GM12872 (cell line): ENCODE results near the gene DNAJB5.

ENCODE experiments used
- TF ChIP-seq, protein P1 (sequence below): IDR thresholded peaks from 3 replicates; pipeline ENCODE4 v1.5.1; 2011; ENCODE audit warnings: low read depth, mild to moderate bottlenecking, low read length, moderate library complexity; ENCODE audit not compliant: insufficient read depth

Gene DNAJB5

DNA sequence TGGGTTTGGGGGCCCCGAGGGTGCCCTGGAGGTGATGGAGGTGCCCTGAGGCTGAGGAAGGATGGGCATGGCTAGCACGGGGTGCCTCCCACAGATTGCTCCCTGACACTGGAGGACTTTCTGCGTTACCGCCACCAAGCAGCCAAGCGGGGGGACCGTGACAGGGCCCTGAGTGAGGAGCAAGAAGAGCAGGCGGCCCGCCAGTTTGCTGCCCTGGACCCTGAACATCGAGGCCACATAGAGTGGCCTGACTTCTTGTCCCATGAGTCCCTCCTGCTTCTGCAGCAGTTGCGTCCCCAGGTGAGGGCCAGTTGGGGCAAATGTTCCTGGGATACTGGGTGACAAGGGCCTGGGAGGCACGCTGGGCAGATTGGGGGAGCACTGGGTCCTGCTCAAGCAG lies 13.1 kb upstream of the DNAJB5 start:
- TF ChIP-seq, protein P1, sequence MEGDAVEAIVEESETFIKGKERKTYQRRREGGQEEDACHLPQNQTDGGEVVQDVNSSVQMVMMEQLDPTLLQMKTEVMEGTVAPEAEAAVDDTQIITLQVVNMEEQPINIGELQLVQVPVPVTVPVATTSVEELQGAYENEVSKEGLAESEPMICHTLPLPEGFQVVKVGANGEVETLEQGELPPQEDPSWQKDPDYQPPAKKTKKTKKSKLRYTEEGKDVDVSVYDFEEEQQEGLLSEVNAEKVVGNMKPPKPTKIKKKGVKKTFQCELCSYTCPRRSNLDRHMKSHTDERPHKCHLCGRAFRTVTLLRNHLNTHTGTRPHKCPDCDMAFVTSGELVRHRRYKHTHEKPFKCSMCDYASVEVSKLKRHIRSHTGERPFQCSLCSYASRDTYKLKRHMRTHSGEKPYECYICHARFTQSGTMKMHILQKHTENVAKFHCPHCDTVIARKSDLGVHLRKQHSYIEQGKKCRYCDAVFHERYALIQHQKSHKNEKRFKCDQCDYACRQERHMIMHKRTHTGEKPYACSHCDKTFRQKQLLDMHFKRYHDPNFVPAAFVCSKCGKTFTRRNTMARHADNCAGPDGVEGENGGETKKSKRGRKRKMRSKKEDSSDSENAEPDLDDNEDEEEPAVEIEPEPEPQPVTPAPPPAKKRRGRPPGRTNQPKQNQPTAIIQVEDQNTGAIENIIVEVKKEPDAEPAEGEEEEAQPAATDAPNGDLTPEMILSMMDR, result no peak

DNA sequence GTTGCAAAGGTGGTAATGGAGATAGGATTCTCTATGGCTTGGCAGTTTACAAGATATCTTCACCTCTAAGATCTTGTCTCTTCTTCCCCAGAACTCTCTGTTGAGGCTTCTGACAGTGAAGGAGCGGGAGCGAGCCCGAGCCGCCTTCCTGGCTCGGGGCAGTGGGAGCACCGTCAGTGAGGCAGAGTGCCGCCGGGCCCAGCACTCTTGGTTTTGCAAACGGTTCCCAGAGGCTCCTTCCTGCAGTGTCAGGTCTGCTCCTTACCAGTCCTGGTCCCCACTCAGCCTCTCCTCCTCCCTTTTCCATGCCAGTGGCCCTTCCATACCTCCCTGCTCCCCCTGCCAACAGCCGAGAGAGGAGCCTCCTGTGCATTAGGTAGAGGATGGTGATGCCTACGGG lies 12.6 kb upstream of the DNAJB5 start:
- TF ChIP-seq, protein P1, result no peak

DNA sequence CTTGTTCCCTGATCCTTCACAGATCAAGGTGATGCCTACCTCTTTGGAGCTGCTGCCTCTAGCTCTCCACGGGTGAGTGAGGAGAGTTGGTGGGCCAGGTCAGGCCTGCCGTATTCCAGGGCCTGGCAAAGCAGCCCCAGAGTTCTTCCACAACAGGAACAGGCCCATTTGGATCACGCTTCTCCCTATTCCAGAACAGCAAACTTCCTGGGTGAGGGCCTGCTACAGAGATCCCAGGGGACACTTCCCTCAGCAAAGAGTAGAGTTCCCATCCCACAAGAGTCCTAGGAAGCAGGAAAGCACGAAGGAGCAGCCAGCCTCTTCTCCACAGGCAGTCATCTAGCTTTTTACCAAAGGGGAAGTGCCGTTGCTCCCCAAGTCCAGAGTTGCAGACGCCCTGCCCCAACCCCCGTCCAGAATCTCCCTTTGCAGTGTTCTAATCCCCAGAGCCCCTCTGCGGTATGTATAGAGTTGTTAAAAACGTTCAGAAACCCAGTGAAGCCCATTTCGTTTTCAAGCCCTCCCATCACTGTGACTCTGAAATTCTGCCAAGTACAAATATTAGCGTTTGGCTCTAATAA lies 9.3 kb upstream of the DNAJB5 start:
- TF ChIP-seq, protein P1, result no peak

DNA sequence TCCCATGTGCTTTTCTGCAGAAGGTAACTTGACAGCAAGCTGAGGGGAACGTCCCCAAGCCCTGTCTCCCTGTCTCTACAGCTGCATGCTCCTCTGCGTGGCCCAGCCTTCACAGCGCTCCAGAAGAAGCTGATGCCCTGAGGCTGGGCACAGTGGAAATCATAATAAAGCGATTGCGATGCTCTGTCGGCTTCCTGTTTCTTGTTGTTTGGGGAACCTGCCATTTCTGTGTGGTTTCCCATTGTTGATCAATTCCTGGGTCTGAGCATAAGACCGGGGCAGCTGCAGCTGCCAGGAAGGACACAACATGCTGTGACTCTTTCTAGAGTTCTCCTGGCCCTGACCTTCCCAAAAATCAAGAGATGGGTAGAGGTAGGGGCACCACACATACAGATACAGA lies 7.2 kb upstream of the DNAJB5 start:
- TF ChIP-seq, protein P1, result no peak

DNA sequence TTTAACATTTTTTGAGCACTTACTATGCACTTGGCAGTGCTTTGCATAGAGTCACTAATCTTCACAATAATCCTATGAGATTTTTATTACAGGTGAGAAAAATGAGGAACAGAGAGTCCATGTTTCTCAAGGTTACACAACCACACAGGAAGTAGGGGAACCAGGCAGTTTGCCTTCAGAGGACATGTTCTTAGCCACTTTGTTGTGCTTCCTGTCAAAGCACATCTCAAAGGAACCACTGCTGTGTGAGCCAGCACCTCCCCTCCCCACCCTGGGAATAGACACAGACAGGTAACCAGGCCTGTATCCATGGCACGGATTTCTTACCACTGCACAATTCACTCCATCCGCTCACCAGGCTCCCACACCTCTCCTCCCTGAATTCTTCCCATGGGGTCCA lies 6.3 kb upstream of the DNAJB5 start:
- TF ChIP-seq, protein P1, result no peak

DNA sequence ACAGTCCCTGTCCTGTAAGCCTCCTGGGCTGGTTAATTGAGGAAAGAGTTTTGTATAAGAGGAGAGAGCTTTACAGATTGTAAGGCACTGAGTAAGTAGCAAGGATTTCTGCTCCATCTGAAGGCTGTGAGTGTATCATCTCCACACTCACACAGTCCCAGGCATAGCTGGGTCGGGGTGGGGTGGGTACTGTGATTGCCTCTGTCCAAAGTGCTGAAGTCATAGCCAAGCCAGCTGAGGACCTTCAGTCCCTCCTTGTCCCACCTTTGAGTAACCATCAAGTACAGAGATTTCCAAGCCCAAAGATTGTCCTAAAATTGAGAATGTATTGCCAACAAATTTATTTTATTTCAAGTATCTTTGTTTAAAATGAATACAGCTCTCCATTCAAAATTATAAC lies 5.5 kb upstream of the DNAJB5 start:
- TF ChIP-seq, protein P1, result no peak

DNA sequence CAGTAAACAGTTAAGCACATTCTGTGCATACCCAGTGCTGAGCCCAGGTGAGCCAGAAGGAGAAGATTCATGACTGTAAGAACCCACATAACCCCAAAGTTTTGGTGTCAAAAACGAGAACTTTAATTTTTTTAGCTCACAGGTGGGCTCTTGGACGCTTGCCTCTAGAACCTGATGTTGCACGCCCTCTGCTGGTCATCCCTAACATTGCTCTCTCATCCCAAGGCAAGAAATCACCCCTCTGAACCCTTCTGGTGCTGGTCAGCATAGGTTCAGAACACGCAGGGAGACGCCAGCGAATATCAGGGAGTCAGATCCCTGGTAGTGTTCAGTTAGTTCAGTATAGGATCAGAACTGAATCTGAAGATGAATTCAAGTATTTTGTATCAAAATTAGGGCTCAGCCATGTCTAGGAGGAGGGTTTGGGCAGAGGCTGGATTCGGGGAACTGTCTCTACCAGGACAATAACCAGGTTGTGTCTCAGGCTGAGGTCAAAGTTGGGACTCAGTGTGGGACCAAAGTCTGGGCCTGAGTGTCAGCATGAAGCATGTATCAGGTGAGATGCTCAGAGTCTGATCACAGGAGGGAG lies 4.1 kb upstream of the DNAJB5 start:
- TF ChIP-seq, protein P1, result peak; percentile 90
